OCI-LY1 (cell line): ENCODE measurements around the gene STK36.

Experiments used
- H2AFZ ChIP-seq: fragments of 200-600 bp; sonication (generic), shearing (Covaris generic); 2 replicates; pipeline ENCODE4 v1.6.0; 2014; ENCODE audit warnings: antibody characterized with exemption, mild to moderate bottlenecking, low read length
- H3F3A ChIP-seq: fragments of 200-600 bp; sonication (generic), shearing (Covaris generic); 2 replicates; pipeline ENCODE4 v1.6.0; 2014; ENCODE audit warnings: mild to moderate bottlenecking, antibody characterized with exemption, low read length, moderate library complexity; ENCODE audit not compliant: insufficient read depth
- H3K27ac ChIP-seq: fragments of 200-600 bp; sonication (generic); 2 replicates; pipeline ENCODE4 v1.5.1; 2014; ENCODE audit warnings: low read length, mixed run types, mild to moderate bottlenecking, low read depth; ENCODE audit not compliant: poor library complexity, severe bottlenecking
- H3K27me3 ChIP-seq: fragments of 200-600 bp; sonication (generic); 2 replicates; pipeline ENCODE4 v1.6.0; 2014; ENCODE audit warnings: antibody characterized with exemption, mild to moderate bottlenecking, low read length, moderate library complexity; ENCODE audit not compliant: insufficient read depth
- H3K36me3 ChIP-seq: fragments of 200-600 bp; sonication (generic); 2 replicates; pipeline ENCODE4 v1.6.1; 2014; ENCODE audit warnings: mild to moderate bottlenecking, antibody characterized with exemption, low read length, moderate library complexity, mixed read lengths; ENCODE audit not compliant: insufficient read depth
- H3K4me1 ChIP-seq: fragments of 200-600 bp; sonication (generic); 2 replicates; pipeline ENCODE4 v1.5.1; 2014; ENCODE audit warnings: mild to moderate bottlenecking, low read length, moderate library complexity; ENCODE audit not compliant: insufficient read depth, severe bottlenecking
- H3K4me2 ChIP-seq: fragments of 200-600 bp; sonication (generic), shearing (Covaris generic); 2 replicates; pipeline ENCODE4 v1.6.1; 2014; ENCODE audit warnings: low read length
- H3K4me3 ChIP-seq: fragments of 200-600 bp; sonication (generic); 2 replicates; pipeline ENCODE4 v1.5.1; 2014; ENCODE audit warnings: low read length, low read depth, mild to moderate bottlenecking, mixed read lengths; ENCODE audit not compliant: poor library complexity, severe bottlenecking
- H3K79me2 ChIP-seq: fragments of 200-600 bp; shearing (Covaris generic); 2 replicates; pipeline ENCODE4 v1.6.1; 2016; ENCODE audit warnings: mixed run types, low read length, mixed read lengths; ENCODE audit not compliant: insufficient read depth
- H3K9ac ChIP-seq: fragments of 200-600 bp; sonication (generic), shearing (Covaris generic); 2 replicates; pipeline ENCODE4 v1.6.1; 2014; ENCODE audit warnings: mild to moderate bottlenecking, low read length, mixed read lengths
- H3K9me2 ChIP-seq: fragments of 200-600 bp; sonication (generic), shearing (Covaris generic); 2 replicates; pipeline ENCODE4 v1.6.1; 2014; ENCODE audit warnings: low read depth, mild to moderate bottlenecking, low read length, mixed read lengths
- H3K9me3 ChIP-seq: fragments of 200-600 bp; shearing (Covaris generic); 2 replicates; pipeline ENCODE4 v1.6.1; 2014; ENCODE audit warnings: low read length, mixed read lengths
- H4K20me1 ChIP-seq: fragments of 200-600 bp; sonication (generic), shearing (Covaris generic); 2 replicates; pipeline ENCODE4 v1.6.0; 2016; ENCODE audit warnings: mild to moderate bottlenecking, low read length; ENCODE audit not compliant: insufficient read depth
- EZH2 ChIP-seq: fragments of 200-600 bp; sonication (generic), shearing (Covaris generic); IDR thresholded peaks from 2 replicates; pipeline ENCODE4 v1.8.0; 2017; ENCODE audit warnings: borderline replicate concordance, mixed run types, mild to moderate bottlenecking, antibody characterized with exemption, low read length, moderate library complexity, mixed read lengths
- TF ChIP-seq, protein P1 (sequence below): fragments of 200-600 bp; sonication (generic), shearing (Covaris generic); IDR thresholded peaks from 2 replicates; pipeline ENCODE4 v1.5.1; 2017; ENCODE audit warnings: mild to moderate bottlenecking, antibody characterized with exemption, low read length, moderate library complexity, mixed read lengths

The STK36 gene

DNA sequence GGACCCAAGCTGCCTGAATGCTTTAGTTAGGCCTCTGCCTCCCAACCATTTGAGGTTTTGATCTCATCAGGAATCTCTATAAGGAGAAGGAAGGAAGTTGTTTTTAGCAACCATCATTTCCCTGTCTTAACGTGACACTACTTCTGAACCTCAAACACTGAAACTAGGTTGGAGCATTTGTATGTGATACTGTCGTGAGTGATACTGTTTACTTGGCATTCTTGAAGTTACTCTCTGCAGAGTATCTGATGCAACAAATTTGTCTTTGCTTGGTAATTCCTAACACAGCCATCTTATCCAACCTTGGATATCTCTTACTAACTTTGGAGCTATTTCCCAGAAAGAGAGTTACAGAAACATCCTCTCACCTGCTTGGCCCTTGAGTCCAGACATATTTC lies 60.9 kb downstream of the STK36 start:
- H3K79me2 ChIP-seq = no peaks in the 10 kb centered on the region
- H2AFZ ChIP-seq = no peak overlapping the region
- no peak overlapping the region for H3K27ac ChIP-seq
- no peak overlapping the region for H3K4me2 ChIP-seq
- peaks cover 41% of the 10 kb centered on the region for H3K36me3 ChIP-seq
- no peaks in the 10 kb centered on the region for H3K9me2 ChIP-seq
- H4K20me1 ChIP-seq = no peaks in the 10 kb centered on the region
- H3K4me3 ChIP-seq = no peak overlapping the region
- H3K9me3 ChIP-seq = no peaks in the 10 kb centered on the region
- TF ChIP-seq EZH2 = no peak
- TF ChIP-seq, protein P1, sequence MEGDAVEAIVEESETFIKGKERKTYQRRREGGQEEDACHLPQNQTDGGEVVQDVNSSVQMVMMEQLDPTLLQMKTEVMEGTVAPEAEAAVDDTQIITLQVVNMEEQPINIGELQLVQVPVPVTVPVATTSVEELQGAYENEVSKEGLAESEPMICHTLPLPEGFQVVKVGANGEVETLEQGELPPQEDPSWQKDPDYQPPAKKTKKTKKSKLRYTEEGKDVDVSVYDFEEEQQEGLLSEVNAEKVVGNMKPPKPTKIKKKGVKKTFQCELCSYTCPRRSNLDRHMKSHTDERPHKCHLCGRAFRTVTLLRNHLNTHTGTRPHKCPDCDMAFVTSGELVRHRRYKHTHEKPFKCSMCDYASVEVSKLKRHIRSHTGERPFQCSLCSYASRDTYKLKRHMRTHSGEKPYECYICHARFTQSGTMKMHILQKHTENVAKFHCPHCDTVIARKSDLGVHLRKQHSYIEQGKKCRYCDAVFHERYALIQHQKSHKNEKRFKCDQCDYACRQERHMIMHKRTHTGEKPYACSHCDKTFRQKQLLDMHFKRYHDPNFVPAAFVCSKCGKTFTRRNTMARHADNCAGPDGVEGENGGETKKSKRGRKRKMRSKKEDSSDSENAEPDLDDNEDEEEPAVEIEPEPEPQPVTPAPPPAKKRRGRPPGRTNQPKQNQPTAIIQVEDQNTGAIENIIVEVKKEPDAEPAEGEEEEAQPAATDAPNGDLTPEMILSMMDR = no peak
- no peaks in the 10 kb centered on the region for H3K27me3 ChIP-seq
- H3K9ac ChIP-seq = no peak overlapping the region
- H3K4me1 ChIP-seq = no peaks in the 10 kb centered on the region
- no peaks in the 10 kb centered on the region for H3F3A ChIP-seq

DNA sequence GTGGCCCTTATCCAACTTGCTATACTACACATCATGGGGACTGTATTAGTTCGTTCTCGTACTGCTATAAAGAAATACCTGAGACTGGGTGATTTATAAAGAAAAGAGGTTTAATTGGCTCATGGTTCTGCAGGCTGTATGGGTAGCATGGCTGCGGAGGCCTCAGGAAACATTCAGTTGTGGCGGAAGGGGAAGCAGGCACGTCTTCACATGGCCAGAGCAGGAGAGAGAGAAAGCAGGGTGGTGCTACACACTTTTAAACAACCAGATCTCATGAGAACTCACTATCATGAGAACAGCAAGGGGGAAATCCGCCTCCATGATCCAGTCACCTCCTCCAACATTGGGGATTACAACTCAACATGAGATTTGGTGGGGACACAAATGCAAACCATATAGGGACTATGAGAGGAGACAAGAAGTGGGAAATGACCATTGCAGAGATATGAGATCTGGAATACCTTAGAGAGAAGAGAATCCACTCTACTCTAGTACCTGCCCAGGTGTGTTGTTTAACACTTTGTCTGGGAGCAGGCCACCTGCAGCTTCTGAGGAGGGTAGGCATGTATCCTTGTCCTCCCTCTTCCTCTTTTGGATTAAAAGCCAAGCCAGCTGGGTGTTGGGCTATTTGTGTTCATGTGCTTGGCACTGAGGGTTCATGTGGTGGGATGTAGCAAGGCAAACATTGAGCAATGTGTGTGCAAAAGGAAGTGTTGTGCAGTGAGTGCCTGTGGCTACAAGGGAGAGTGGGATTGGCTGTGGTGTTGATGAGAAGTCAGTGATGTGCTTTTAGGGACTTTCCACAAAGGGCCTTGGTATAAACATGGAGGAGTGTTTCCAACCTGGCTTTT lies 61.5 kb downstream of the STK36 start:
- Histone ChIP-seq H3K79me2 (no peaks in the 10 kb centered on the region), H3K4me1 (no peaks in the 10 kb centered on the region)

DNA sequence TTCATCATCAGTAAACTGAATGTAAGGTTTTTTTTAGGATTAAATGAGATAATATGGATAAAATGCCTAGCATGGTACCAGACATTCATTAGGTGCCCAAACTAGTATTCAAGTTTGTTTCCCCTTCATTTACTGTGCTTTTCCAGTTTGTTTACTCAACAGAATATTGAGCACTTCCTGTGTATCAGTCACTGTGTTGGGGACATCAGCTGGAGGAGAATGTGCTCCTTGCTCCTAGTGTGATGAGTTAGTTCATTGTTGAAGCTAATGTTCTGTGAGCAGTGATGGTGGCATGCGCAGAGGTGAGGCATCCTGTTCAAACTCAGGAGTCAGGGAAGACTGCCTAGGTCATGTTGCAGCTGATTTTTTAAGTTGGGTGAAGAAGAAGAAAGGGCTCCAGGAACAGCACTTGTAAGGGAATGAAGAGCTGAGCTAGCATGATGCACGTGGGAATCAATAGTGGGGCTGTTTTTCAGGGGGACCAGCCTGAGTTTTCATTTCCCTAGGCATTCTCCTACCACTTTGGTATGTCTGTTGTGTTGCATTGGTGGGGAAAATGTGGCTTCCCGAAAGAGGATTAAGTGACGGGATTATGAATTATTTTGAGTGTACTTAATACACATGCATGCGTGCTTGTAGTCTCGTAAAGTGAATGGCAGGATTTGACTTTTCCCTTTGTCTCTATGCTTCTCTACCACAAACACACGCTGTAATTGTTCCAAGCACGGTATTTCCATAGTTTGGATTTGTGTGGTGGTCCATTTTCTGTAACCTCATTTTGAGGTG lies 62.5 kb downstream of the STK36 start:
- H3K27ac ChIP-seq = no peak overlapping the region
- no peak overlapping the region for H3K9ac ChIP-seq
- H3K9me2 ChIP-seq = no peaks in the 10 kb centered on the region
- H3K9me3 ChIP-seq = no peaks in the 10 kb centered on the region
- H4K20me1 ChIP-seq = no peaks in the 10 kb centered on the region
- H3K4me1 ChIP-seq = no peaks in the 10 kb centered on the region
- H3K27me3 ChIP-seq = no peaks in the 10 kb centered on the region
- H3K4me2 ChIP-seq = no peak overlapping the region
- no peak for TF ChIP-seq EZH2
- TF ChIP-seq, protein P1 = no peak
- no peak overlapping the region for H3K4me3 ChIP-seq
- no peaks in the 10 kb centered on the region for H3F3A ChIP-seq
- H2AFZ ChIP-seq = no peak overlapping the region
- peaks cover 50% of the 10 kb centered on the region for H3K36me3 ChIP-seq
- H3K79me2 ChIP-seq = no peaks in the 10 kb centered on the region

More for the DNA sequence above, 61.5 kb downstream of the STK36 start:
- H3K4me2 ChIP-seq = no peak overlapping the region
- H4K20me1 ChIP-seq = no peaks in the 10 kb centered on the region
- no peak overlapping the region for H3K27ac ChIP-seq
- H3K9me2 ChIP-seq = no peaks in the 10 kb centered on the region
- H3K9ac ChIP-seq = no peak overlapping the region
- H3K27me3 ChIP-seq = no peaks in the 10 kb centered on the region
- peaks cover 45% of the 10 kb centered on the region for H3K36me3 ChIP-seq
- H3F3A ChIP-seq = no peaks in the 10 kb centered on the region
- no peak for TF ChIP-seq EZH2
- TF ChIP-seq, protein P1 = no peak
- no peaks in the 10 kb centered on the region for H3K9me3 ChIP-seq
- no peak overlapping the region for H2AFZ ChIP-seq
- no peak overlapping the region for H3K4me3 ChIP-seq
